Stimulated activated CD8-positive, alpha-beta memory T cell treated with anti-CD3 and anti-CD28 coated beads, Interleukin-4, amount 100 ng/mL, for 1 hour (primary cell): ENCODE results near the gene TUBG1.

Experiments
- DNase-seq, 2 donors: peaks; one replicate each; pipeline ENCODE4 v3.0.0-alpha.2; 2020; ENCODE audit warnings: low read depth in 2 of 2, low spot score in 1 of 2

The TUBG1 gene

GRCh38 chr17:42609182-42609813 is at the start of gene TUBG1, which contains the start of gene RETREG3:
Gene TUBG1 (plus strand): TSS chr17:42609683. CDS start chr17:42609738, 55 bp downstream.
Gene RETREG3 (minus strand): TSS chr17:42609374. CDS start chr17:42609324, 50 bp downstream.
- DNase-seq = peak; percentile 96 to 99

- DNase-seq = no peak
These were observed 49.2 kb upstream of the TUBG1 start for GRCh38 chr17:42560246-42560645.

DNA sequence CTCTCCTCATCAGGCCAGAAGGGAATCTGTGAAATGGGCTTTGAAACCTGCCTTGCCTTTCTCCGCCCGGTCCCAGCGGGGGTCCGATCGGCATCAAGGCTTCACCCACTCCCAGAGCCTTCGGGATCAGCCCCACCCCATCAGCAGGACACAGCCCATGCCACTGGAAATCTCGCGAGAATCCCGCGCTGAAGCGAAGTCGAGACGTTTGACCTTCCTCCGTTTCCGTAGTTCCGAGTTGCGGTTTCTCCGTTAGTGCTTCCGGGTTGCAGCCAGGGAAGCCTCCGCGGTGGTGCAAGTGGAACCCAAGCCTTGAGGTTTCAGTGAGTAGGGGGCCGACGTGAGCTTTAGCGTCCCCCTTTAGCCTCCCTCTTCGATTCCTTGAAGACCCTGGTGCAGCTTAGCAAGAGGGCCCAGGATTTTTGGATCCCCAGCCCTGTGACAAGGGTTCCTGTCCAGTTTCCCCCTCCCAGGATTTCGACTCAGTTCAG is 47.5 kb upstream of the TUBG1 start, which contains the start of gene COASY:
Gene COASY (plus strand): TSS at position 252 of the 491 bp plus-strand sequence. CDS start 475 bp downstream, outside the sequence.
- DNase-seq = peak; percentile 68 to 82

DNA sequence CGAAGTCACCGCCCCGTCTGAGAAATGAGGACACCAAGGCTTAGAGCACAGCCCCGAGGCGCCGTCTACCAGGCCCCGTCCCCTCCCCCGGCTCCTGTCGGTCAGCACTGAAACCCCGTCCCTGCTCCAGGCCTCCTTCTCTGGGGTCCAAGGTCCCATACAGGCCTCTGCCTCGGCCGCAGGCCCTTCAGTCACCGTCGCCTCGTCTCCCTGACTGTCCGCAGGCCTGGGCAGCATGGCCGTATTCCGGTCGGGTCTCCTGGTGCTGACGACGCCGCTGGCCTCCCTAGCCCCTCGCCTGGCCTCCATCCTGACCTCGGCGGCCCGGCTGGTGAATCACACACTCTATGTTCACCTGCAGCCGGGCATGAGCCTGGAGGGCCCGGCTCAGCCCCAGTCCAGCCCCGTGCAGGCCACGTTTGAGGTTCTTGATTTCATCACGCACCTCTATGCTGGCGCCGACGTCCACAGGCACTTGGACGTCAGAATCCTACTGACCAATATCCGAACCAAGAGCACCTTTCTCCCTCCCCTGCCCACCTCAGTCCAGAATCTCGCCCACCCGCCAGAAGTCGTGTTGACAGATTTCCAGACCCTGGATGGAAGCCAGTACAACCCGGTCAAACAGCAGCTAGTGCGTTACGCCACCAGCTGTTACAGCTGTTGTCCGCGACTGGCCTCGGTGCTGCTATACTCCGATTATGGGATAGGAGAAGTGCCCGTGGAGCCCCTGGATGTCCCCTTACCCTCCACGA is 46.9 kb upstream of the TUBG1 start:
- no peak for DNase-seq

DNA sequence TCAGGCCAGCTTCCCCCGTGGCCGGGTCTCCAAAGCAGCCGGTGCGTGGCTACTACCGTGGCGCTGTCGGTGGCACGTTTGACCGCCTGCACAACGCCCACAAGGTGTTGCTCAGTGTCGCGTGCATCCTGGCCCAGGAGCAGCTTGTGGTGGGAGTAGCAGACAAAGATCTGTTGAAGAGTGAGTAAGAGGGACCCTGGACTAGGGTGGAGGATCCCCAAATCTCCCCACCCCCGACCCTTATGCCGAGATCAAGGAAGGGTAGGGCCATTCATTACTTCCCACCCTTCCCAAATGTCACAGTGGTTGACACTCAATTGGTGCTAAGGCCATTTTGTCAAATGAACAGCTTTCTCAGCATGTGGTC is 46.4 kb upstream of the TUBG1 start:
- DNase-seq = no peak

DNA sequence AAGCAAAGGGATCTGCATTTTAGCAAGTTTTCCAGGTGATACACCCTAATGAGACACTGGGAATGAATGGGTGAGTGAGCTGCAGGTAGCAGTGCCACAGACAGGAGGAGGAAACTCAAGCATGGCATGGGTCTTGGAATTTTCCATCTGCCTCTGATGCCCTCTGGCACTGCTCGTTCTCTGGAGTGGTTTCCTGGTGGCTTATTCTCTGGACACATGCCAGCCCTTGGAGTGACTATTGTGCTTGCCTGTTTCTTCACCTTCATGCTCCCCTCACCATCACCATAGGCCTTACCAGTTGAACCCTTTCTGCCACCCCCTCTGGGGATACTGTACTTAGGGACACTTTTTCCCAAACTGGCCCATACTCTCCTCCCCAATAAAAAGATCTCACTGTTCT is 45.9 kb upstream of the TUBG1 start:
- DNase-seq = no peak

- DNase-seq = no peak
These were observed 45.5 kb upstream of the TUBG1 start for GRCh38 chr17:42563950-42564349.

DNA sequence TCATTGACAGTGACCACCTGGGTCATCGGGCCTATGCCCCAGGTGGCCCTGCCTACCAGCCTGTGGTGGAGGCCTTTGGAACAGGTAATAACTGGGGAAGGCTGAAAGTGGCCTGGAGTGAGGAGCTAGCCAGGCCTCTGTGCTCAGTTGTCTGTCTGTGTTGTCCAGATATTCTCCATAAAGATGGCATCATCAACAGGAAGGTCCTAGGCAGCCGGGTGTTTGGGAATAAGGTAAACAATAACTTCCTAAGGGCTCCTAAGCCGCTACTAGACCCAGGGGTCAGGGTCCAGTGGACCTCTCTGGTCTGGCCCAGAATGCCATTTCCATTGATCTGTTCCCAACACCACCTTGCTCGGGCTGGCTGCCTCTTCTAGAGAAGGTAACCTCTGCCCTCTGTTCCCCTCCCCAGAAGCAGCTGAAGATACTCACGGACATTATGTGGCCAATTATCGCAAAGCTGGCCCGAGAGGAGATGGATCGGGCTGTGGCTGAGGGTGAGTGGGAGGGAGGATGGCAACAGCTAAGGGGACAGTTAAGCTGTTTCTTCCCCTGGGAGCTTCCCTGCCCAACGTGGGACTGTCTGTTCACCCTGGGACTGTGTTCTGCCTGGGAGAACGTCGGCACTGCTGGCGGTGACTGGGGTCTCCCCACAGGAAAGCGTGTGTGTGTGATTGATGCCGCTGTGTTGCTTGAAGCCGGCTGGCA is 44.5 kb upstream of the TUBG1 start:
- no peak for DNase-seq

DNA sequence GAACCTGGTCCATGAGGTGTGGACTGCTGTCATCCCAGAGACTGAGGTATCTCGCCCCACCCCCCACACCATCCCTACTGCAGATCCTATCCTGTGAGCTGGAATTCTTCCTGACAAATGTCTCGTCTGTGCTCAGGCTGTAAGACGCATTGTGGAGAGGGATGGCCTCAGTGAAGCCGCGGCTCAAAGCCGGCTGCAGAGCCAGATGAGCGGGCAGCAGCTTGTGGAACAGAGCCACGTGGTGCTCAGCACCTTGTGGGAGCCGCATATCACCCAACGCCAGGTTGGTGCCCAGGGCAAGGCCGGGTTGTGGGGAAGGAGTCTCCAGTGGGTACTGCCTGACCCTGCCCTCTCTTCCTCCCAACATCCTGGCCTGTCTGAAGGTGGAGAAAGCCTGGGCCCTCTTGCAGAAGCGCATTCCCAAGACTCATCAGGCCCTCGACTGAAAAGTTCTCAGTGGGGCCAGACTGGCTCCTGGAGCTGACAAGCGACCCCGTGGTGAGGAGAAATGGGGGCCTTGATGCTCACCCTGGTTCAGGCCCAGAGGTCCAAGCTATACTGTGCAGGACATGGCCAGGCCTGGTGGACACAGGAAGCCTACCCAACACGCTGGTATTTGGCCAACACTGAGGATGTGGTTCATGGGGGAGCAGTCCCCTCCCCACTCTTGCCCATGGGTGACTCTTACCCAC is 43.8 kb upstream of the TUBG1 start:
- no peak for DNase-seq

DNA sequence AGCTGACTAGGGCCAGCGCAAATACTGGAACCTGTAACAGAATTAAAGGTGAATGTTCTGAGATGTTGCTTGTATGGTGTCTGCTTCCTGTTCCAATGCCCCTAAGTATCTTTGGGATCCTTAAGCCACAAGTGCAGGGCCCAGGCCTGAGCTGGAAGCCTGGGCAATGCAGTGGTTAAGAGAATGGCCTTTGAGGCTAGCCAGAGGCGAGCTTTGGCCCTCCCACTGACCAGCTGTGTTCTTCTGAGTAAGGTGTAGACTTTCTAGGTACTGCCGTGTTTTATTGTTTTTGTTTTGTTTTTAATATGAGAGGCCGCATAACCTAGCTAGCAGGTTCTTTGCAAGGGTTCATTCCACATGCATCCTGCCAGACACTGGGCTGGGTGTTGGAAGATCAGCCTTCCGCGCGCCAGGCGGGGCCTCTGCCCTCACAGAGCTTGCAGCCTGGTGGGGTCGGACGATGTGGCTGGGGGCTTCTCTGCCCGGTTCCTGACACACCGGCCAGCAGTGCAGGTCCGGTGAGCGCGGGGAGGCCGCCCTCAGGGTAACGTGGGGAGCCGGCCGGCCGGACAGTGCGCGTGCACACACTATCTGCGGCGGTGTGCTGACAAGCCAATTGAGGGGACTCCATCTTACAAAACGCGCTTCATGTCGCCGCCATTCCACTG is 43.1 kb upstream of the TUBG1 start:
- DNase-seq = no peak

DNA sequence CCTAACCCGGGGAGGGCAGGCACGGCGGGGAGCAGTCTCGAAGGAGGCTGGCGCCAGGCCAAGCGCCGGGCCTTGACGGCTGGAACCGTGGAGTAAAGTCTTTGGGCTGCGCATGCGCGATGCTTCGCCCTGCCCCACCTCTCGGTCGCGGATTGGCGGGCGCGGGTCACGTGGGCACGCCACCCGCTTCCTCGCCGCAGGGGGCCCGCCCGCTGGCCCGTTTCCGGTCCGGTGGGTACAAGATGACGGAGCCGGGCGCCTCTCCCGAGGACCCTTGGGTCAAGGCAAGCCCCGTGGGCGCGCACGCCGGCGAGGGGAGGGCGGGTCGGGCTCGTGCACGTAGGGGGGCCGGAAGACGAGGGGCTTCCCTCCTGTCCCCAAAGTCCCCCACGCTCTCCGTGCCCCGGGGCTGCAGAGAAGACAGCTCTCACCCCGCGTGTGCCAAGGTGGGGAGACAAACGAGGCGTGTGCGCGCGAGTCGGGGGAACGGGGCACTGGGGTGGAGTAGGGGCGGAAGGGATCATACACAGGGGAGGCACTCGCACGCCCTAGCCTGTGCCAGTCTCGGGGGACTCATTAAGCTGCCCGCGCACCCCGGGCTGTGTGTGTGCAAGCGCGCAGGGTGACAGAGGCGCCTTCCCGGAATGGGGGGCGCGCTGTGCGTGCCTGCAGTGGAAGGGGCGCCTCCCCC is 42.5 kb upstream of the TUBG1 start, which contains the start of gene MLX:
Gene MLX (plus strand): TSS at position 218 of the 691 bp plus-strand sequence. CDS start 25 bp downstream, at position 243.
- peak; percentile 78 to 84 for DNase-seq

GRCh38 chr17:42568341-42569111 is 41.0 kb upstream of the TUBG1 start:
- no peak for DNase-seq

- DNase-seq = no peak
These were observed 37.9 kb upstream of the TUBG1 start for GRCh38 chr17:42571435-42572225.

GRCh38 chr17:42573095-42573494 is 36.4 kb upstream of the TUBG1 start:
- DNase-seq = no peak

DNA sequence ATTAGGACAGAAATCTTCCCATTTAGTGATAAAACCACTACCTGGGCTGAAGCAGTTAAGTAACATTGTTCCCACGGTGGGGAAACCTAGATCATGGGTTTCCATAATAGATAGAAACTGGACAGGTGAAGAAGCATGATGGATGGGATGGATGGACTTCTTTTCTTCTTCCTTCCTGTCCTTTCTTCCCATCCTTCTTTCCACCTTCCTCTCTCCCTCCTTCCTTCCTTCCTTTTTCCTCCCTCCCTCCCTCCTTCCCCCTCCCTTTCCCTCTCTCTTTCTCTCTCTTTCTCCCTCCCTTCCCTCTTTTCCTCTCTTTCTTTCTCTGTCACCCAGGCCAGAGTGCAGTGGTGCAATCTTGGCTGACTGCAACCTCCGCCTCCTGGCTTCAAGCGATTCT is 35.0 kb upstream of the TUBG1 start:
- no peak for DNase-seq

DNA sequence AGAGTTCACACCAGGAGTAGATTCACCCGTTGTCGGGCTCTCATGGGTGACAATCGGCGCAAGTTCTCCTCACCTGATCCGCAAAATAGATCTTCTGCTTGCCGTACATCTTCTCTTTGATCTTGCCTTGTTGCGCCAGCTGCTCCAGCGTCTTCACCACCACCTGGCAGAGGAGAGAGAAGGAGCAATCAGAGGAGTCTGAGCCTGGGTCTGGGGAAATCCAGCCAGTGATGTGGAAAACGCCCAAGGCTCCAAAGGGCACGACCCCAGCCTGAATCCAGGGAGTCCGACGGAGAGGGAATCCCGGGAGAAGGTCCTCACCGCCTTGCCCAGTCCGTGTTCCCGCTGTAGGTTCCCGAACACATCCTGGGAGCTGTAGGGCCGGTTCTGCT is 32.3 kb upstream of the TUBG1 start:
- no peak for DNase-seq

DNA sequence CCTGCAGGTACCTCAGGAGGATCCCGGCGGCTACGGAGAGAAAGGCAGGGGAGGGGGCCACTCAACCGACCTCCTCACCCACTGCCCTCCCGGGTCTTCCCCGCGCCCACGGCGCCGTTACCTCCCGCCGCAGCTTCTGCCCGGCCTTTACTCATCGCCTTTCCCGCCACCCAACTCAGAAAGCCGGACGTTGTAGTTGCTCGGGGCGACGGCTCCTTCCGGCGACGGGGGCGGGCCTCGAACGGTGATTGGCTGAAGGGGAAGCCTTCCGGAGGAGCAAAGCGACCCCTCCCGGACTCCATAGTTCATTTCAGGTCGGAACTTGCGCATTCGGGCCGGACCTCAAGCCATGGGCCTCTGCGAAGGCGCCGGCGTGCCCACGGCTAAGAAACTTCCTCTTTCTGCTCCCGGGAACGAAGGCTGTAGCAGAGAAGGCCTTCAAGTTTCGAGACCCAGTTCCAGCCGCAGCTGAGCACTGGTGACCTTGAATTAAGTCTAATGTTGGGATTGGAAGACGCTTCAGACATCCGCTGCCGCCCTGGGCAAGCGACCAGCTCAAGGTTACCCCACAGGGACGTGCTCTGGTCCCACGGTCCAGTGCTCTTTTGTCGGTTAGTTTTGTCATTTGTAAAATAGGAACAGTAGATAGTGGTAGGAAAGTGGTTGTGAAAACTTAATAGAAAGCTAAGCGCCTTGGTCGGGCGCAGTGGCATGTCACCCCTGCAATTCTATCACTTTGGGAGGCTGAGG is 31.8 kb upstream of the TUBG1 start, which contains the start of gene PSMC3IP:
Gene PSMC3IP (minus strand): TSS at position 198 of the 750 bp plus-strand sequence. CDS start 43 bp downstream, at position 155.
- DNase-seq = peak; percentile 86 to 87
